ENCODE results near the gene TOMM40. TPM values are rescaled to one million over a fixed set of nuclear protein-coding genes. Genes with fewer than 3 reads are reported as not detected.

Gene TOMM40
- total and polyA plus RNA-seq, 2 donors: 25.6 to 36.7 TPM

GRCh38 chr19:44930088-44930487 is 39.0 kb downstream of the TOMM40 start:
- 98% methylated on average over 7 of the region's 7 CpGs for WGBS

GRCh38 chr19:44931541-44931940 is 40.5 kb downstream of the TOMM40 start:
- peaks cover 0 to 8% of the 10 kb centered on the region in 2 donors for H3K27me3 ChIP-seq (ENCODE audit: control insufficient read depth in 2 of 2, insufficient read depth in 1 of 2, low read length in 1 of 2)
- no peaks in the 10 kb centered on the region for H3K36me3 ChIP-seq (ENCODE audit: control insufficient read depth in 2 of 2, insufficient read depth in 2 of 2, low read length in 1 of 2)
- 95% methylated on average over 4 of the region's 4 CpGs for whole genome bisulfite sequencing
- no peak overlapping the region for H3K4me3 ChIP-seq (ENCODE audit: low read length in 2 of 2)
- H3K27ac ChIP-seq (ENCODE audit: low read depth in 1 of 2, low read length in 1 of 2): no peak overlapping the region
- H3K9me3 ChIP-seq (ENCODE audit: control insufficient read depth in 2 of 2, insufficient read depth in 1 of 2, low read length in 1 of 2): no peaks in the 10 kb centered on the region
- no peaks in the 10 kb centered on the region for H3K4me1 ChIP-seq (ENCODE audit: control insufficient read depth in 2 of 2, insufficient read depth in 2 of 2, low read length in 2 of 2)
- no peak for DNase-seq (ENCODE audit: low read depth in 6 of 9, low spot score in 9 of 9)

More at GRCh38 chr19:44930088-44930487, 39.0 kb downstream of the TOMM40 start:
- no peaks in the 10 kb centered on the region for H3K36me3 ChIP-seq (ENCODE audit: control insufficient read depth in 2 of 2, insufficient read depth in 2 of 2, low read length in 1 of 2)
- H3K27ac ChIP-seq (ENCODE audit: low read depth in 1 of 2, low read length in 1 of 2): no peak overlapping the region
- H3K9me3 ChIP-seq (ENCODE audit: control insufficient read depth in 2 of 2, insufficient read depth in 1 of 2, low read length in 1 of 2): no peaks in the 10 kb centered on the region
- DNase-seq (ENCODE audit: low read depth in 6 of 9, low spot score in 9 of 9): no peak
- no peak overlapping the region for H3K4me3 ChIP-seq (ENCODE audit: low read length in 2 of 2)
- H3K4me1 ChIP-seq (ENCODE audit: control insufficient read depth in 2 of 2, insufficient read depth in 2 of 2, low read length in 2 of 2): peaks cover 0 to 4% of the 10 kb centered on the region in 2 donors
- peaks cover 0 to 23% of the 10 kb centered on the region in 2 donors for H3K27me3 ChIP-seq (ENCODE audit: control insufficient read depth in 2 of 2, insufficient read depth in 1 of 2, low read length in 1 of 2)

GRCh38 chr19:44939668-44940067 is 48.6 kb downstream of the TOMM40 start:
- Histone ChIP-seq H3K4me3 (ENCODE audit: low read length in 2 of 2) (no peak overlapping the region), H3K4me1 (ENCODE audit: control insufficient read depth in 2 of 2, insufficient read depth in 2 of 2, low read length in 2 of 2) (no peaks in the 10 kb centered on the region), H3K36me3 (ENCODE audit: control insufficient read depth in 2 of 2, insufficient read depth in 2 of 2, low read length in 1 of 2) (no peaks in the 10 kb centered on the region), H3K27ac (ENCODE audit: low read depth in 1 of 2, low read length in 1 of 2) (no peak overlapping the region), H3K27me3 (ENCODE audit: control insufficient read depth in 2 of 2, insufficient read depth in 1 of 2, low read length in 1 of 2) (no peaks in the 10 kb centered on the region), H3K9me3 (ENCODE audit: control insufficient read depth in 2 of 2, insufficient read depth in 1 of 2, low read length in 1 of 2) (no peaks in the 10 kb centered on the region)
- WGBS: 90% methylated on average over 5 of the region's 5 CpGs
- no peak for DNase-seq (ENCODE audit: low read depth in 6 of 9, low spot score in 9 of 9)

GRCh38 chr19:44942067-44942571 is 51.1 kb downstream of the TOMM40 start, which contains the start of gene APOC4:
APOC4 (plus strand) TSS chr19:44942237; CDS start chr19:44942278, 41 bp downstream.
- 91% methylated on average over 14 of the region's 14 CpGs for WGBS
- H3K27me3 ChIP-seq (ENCODE audit: control insufficient read depth in 2 of 2, insufficient read depth in 1 of 2, low read length in 1 of 2): no peaks in the 10 kb centered on the region
- no peak for DNase-seq (ENCODE audit: low read depth in 6 of 9, low spot score in 9 of 9)
- no peaks in the 10 kb centered on the region for H3K9me3 ChIP-seq (ENCODE audit: control insufficient read depth in 2 of 2, insufficient read depth in 1 of 2, low read length in 1 of 2)
- H3K4me3 ChIP-seq (ENCODE audit: low read length in 2 of 2): no peak within 1 kb of the TSS
- H3K4me1 ChIP-seq (ENCODE audit: control insufficient read depth in 2 of 2, insufficient read depth in 2 of 2, low read length in 2 of 2): no peaks in the 10 kb centered on the region
- no peak within 1 kb of the TSS for H3K27ac ChIP-seq (ENCODE audit: low read depth in 1 of 2, low read length in 1 of 2)
- no peaks in the 10 kb centered on the region for H3K36me3 ChIP-seq (ENCODE audit: control insufficient read depth in 2 of 2, insufficient read depth in 2 of 2, low read length in 1 of 2)

GRCh38 chr19:44943801-44944249 is 52.8 kb downstream of the TOMM40 start:
- Histone ChIP-seq H3K4me3 (ENCODE audit: low read length in 2 of 2) (no peak overlapping the region), H3K9me3 (ENCODE audit: control insufficient read depth in 2 of 2, insufficient read depth in 1 of 2, low read length in 1 of 2) (no peaks in the 10 kb centered on the region), H3K27ac (ENCODE audit: low read depth in 1 of 2, low read length in 1 of 2) (no peak overlapping the region), H3K27me3 (ENCODE audit: control insufficient read depth in 2 of 2, insufficient read depth in 1 of 2, low read length in 1 of 2) (no peaks in the 10 kb centered on the region), H3K36me3 (ENCODE audit: control insufficient read depth in 2 of 2, insufficient read depth in 2 of 2, low read length in 1 of 2) (no peaks in the 10 kb centered on the region), H3K4me1 (ENCODE audit: control insufficient read depth in 2 of 2, insufficient read depth in 2 of 2, low read length in 2 of 2) (no peaks in the 10 kb centered on the region)
- WGBS: 34% methylated on average over 10 of the region's 10 CpGs
- DNase-seq (ENCODE audit: low read depth in 6 of 9, low spot score in 9 of 9): no peak

GRCh38 chr19:44947041-44947581 is 56.1 kb downstream of the TOMM40 start:
- Histone ChIP-seq H3K4me3 (ENCODE audit: low read length in 2 of 2) (no peak overlapping the region), H3K4me1 (ENCODE audit: control insufficient read depth in 2 of 2, insufficient read depth in 2 of 2, low read length in 2 of 2) (no peaks in the 10 kb centered on the region), H3K9me3 (ENCODE audit: control insufficient read depth in 2 of 2, insufficient read depth in 1 of 2, low read length in 1 of 2) (no peaks in the 10 kb centered on the region), H3K36me3 (ENCODE audit: control insufficient read depth in 2 of 2, insufficient read depth in 2 of 2, low read length in 1 of 2) (peaks cover 0 to 5% of the 10 kb centered on the region in 2 donors), H3K27ac (ENCODE audit: low read depth in 1 of 2, low read length in 1 of 2) (no peak overlapping the region), H3K27me3 (ENCODE audit: control insufficient read depth in 2 of 2, insufficient read depth in 1 of 2, low read length in 1 of 2) (no peaks in the 10 kb centered on the region)
- 97% methylated on average over 13 of the region's 13 CpGs for WGBS
- no peak for DNase-seq (ENCODE audit: low read depth in 6 of 9, low spot score in 9 of 9)

- Histone ChIP-seq H3K36me3 (ENCODE audit: control insufficient read depth in 2 of 2, insufficient read depth in 2 of 2, low read length in 1 of 2) (peaks cover 0 to 5% of the 10 kb centered on the region in 2 donors), H3K4me3 (ENCODE audit: low read length in 2 of 2) (no peak overlapping the region), H3K27ac (ENCODE audit: low read depth in 1 of 2, low read length in 1 of 2) (no peak overlapping the region), H3K9me3 (ENCODE audit: control insufficient read depth in 2 of 2, insufficient read depth in 1 of 2, low read length in 1 of 2) (no peaks in the 10 kb centered on the region), H3K27me3 (ENCODE audit: control insufficient read depth in 2 of 2, insufficient read depth in 1 of 2, low read length in 1 of 2) (no peaks in the 10 kb centered on the region), H3K4me1 (ENCODE audit: control insufficient read depth in 2 of 2, insufficient read depth in 2 of 2, low read length in 2 of 2) (no peaks in the 10 kb centered on the region)
- no peak for DNase-seq (ENCODE audit: low read depth in 6 of 9, low spot score in 9 of 9)
- WGBS: over 99% methylated on average over 5 of the region's 5 CpGs
Measured at GRCh38 chr19:44948237-44948636, 57.2 kb downstream of the TOMM40 start.

GRCh38 chr19:44948763-44949374 is 57.8 kb downstream of the TOMM40 start:
- no peak overlapping the region for H3K4me3 ChIP-seq (ENCODE audit: low read length in 2 of 2)
- H3K27me3 ChIP-seq (ENCODE audit: control insufficient read depth in 2 of 2, insufficient read depth in 1 of 2, low read length in 1 of 2): no peaks in the 10 kb centered on the region
- H3K36me3 ChIP-seq (ENCODE audit: control insufficient read depth in 2 of 2, insufficient read depth in 2 of 2, low read length in 1 of 2): peaks cover 0 to 5% of the 10 kb centered on the region in 2 donors
- no peak overlapping the region for H3K27ac ChIP-seq (ENCODE audit: low read depth in 1 of 2, low read length in 1 of 2)
- peaks cover 0 to under 1% of the 10 kb centered on the region in 2 donors for H3K4me1 ChIP-seq (ENCODE audit: control insufficient read depth in 2 of 2, insufficient read depth in 2 of 2, low read length in 2 of 2)
- no peaks in the 10 kb centered on the region for H3K9me3 ChIP-seq (ENCODE audit: control insufficient read depth in 2 of 2, insufficient read depth in 1 of 2, low read length in 1 of 2)
- no peak for DNase-seq (ENCODE audit: low read depth in 6 of 9, low spot score in 9 of 9)
- 95% methylated on average over 5 of the region's 5 CpGs for WGBS

- WGBS: 96% methylated on average over 9 of the region's 9 CpGs
- Histone ChIP-seq H3K9me3 (ENCODE audit: control insufficient read depth in 2 of 2, insufficient read depth in 1 of 2, low read length in 1 of 2) (no peaks in the 10 kb centered on the region), H3K27me3 (ENCODE audit: control insufficient read depth in 2 of 2, insufficient read depth in 1 of 2, low read length in 1 of 2) (no peaks in the 10 kb centered on the region), H3K4me3 (ENCODE audit: low read length in 2 of 2) (no peak overlapping the region), H3K36me3 (ENCODE audit: control insufficient read depth in 2 of 2, insufficient read depth in 2 of 2, low read length in 1 of 2) (peaks cover 0 to 5% of the 10 kb centered on the region in 2 donors), H3K4me1 (ENCODE audit: control insufficient read depth in 2 of 2, insufficient read depth in 2 of 2, low read length in 2 of 2) (peaks cover 0 to 7% of the 10 kb centered on the region in 2 donors), H3K27ac (ENCODE audit: low read depth in 1 of 2, low read length in 1 of 2) (no peak overlapping the region)
- no peak for DNase-seq (ENCODE audit: low read depth in 6 of 9, low spot score in 9 of 9)
Measured at GRCh38 chr19:44949550-44949949, 58.5 kb downstream of the TOMM40 start.
